HepG2 (cell line): Measurements from ENCODE around the gene SOX8. TPM values are rescaled to one million over a fixed set of nuclear protein-coding genes. Genes with fewer than 3 reads are reported as not detected.

Experiments used
- ATAC-seq: fragments of 200-7000 bp; cut with Tn5 transposase; 3 replicates; pipeline ENCODE4 v1.9.1; 2020; ENCODE audit warnings: mild to moderate bottlenecking, moderate library complexity
- BruUV-seq: library from RNA; stranded (reverse); fragments of 400-500 nt; replicated peaks from 2 replicates; lab custom pipeline; 2021; lab: Mats Ljungman, UMichigan
- CTCF ChIA-PET: fragments of 300-600 bp; formaldehyde crosslinking; extraction: SDS; loops from one replicate; lab custom pipeline; 2021; ENCODE audit warnings: low total read pairs, inconsistent platforms, low intra/inter-chr PET ratio; lab: Yijun Ruan, JAX
- POLR2A ChIA-PET: fragments of 350-600 bp; sonication (Branson Sonifier 250); formaldehyde crosslinking; loops from one replicate; lab custom pipeline; 2020; ENCODE audit warnings: antibody characterized with exemption, inconsistent platforms; lab: Yijun Ruan, JAX
- DNase-seq: peaks from one replicate; pipeline ENCODE4 v3.0.0-alpha.2; 2015; ENCODE audit warnings: low spot score
- FAIRE-seq: peaks from 3 replicates; lab custom pipeline; 2011; peaks lifted over from hg19 to GRCh38; lab: Jason Lieb, UNC
- H2AFZ ChIP-seq: one replicate; pipeline ENCODE4 v1.6.1; 2011; ENCODE audit warnings: low read length, inconsistent platforms
- H3K27ac ChIP-seq: fragments of 300-600 bp; 3 replicates; pipeline ENCODE4 v1.8.0; 2011; ENCODE audit warnings: mixed run types, mild to moderate bottlenecking, mixed read lengths, low read length, inconsistent platforms; ENCODE audit not compliant: insufficient read depth; ENCODE audit errors: extremely low read length
- H3K27me3 ChIP-seq, 2 experiments: fragments of 200-600 bp in 1 of 2; 2 replicates in 1 of 2; 3 replicates in 1 of 2; pipeline versions ENCODE4 v1.6.0 to v1.8.0; 2011; ENCODE audit warnings: low read length in 2 of 2, mild to moderate bottlenecking in 2 of 2, moderate library complexity in 2 of 2, inconsistent platforms in 1 of 2; ENCODE audit not compliant: insufficient read depth in 2 of 2, control insufficient read depth in 1 of 2
- H3K36me3 ChIP-seq, 2 experiments: fragments of 200-600 bp in 1 of 2; replicated peaks in 1 of 2; 2 replicates in 1 of 2; 3 replicates in 1 of 2; pipeline versions ENCODE4 v1.5.1 to v1.8.0; 2011; ENCODE audit warnings: low read length in 2 of 2, inconsistent platforms in 1 of 2; ENCODE audit not compliant: insufficient read depth in 2 of 2, control insufficient read depth in 1 of 2
- H3K4me1 ChIP-seq: 2 replicates; pipeline ENCODE4 v1.5.1; 2012; ENCODE audit warnings: low read length, inconsistent platforms; ENCODE audit not compliant: insufficient read depth
- H3K4me2 ChIP-seq: 2 replicates; pipeline ENCODE4 v1.6.0; 2011; ENCODE audit warnings: low read depth, low read length, inconsistent platforms
- H3K4me3 ChIP-seq, 3 experiments: fragments of 200-600 bp in 1 of 3; sonication (generic), shearing (Covaris generic) in 1 of 3; replicated peaks in 1 of 3; 2 replicates each; pipeline ENCODE4 v1.5.1; 2011 to 2016; ENCODE audit warnings: low read length in 3 of 3, inconsistent platforms in 2 of 3, low read depth in 2 of 3, mild to moderate bottlenecking in 2 of 3, control low read depth in 1 of 3, mixed read lengths in 1 of 3; ENCODE audit not compliant: insufficient read depth in 1 of 3
- H3K79me2 ChIP-seq: one replicate; pipeline ENCODE4 v1.6.1; 2011; ENCODE audit warnings: low read length, inconsistent platforms; ENCODE audit not compliant: insufficient read depth
- H3K9ac ChIP-seq: 2 replicates; pipeline ENCODE4 v1.6.0; 2011; ENCODE audit warnings: mild to moderate bottlenecking, low read depth, low read length, inconsistent platforms; ENCODE audit not compliant: insufficient read depth
- H3K9me3 ChIP-seq: 2 replicates; pipeline ENCODE4 v1.5.1; 2012; ENCODE audit warnings: mild to moderate bottlenecking, low read length
- H4K20me1 ChIP-seq: 2 replicates; pipeline ENCODE4 v1.6.0; 2011; ENCODE audit warnings: inconsistent platforms, mild to moderate bottlenecking, low read length, moderate library complexity; ENCODE audit not compliant: insufficient read depth
- ADNP ChIP-seq: sonication (generic); formaldehyde crosslinking; IDR thresholded peaks from 2 replicates; pipeline ENCODE4 v1.4.0; 2020; ENCODE audit warnings: missing genetic modification reagents
- DRAP1 ChIP-seq: IDR thresholded peaks from 2 replicates; pipeline ENCODE4 v1.6.1; 2016; ENCODE audit warnings: missing genetic modification reagents, missing compliant biosample characterization
- HBP1 ChIP-seq: IDR thresholded peaks from 2 replicates; pipeline ENCODE4 v1.6.1; 2016; ENCODE audit warnings: low read depth, control low read depth
- HIVEP1 ChIP-seq: sonication (generic); formaldehyde crosslinking; IDR thresholded peaks from 2 replicates; pipeline ENCODE4 v1.4.0; 2020; ENCODE audit warnings: mild to moderate bottlenecking, missing genetic modification reagents
- IRX3 ChIP-seq: sonication (generic); formaldehyde crosslinking; IDR thresholded peaks from 2 replicates; pipeline ENCODE4 v1.8.1; 2023; ENCODE audit warnings: mild to moderate bottlenecking, low read depth, missing genetic modification reagents, borderline replicate concordance
- NR0B2 ChIP-seq: sonication (generic); formaldehyde crosslinking; IDR thresholded peaks from 2 replicates; pipeline ENCODE4 v1.4.0; 2020; ENCODE audit warnings: mild to moderate bottlenecking, missing genetic modification reagents
- SAP130 ChIP-seq: IDR thresholded peaks from 2 replicates; pipeline ENCODE4 v1.6.1; 2016; ENCODE audit warnings: low read depth
- SP2 ChIP-seq: sonication (generic); formaldehyde crosslinking; IDR thresholded peaks from 2 replicates; pipeline ENCODE4 v1.5.1; 2020; ENCODE audit warnings: mild to moderate bottlenecking, missing genetic modification reagents
- ZBTB33 ChIP-seq: sonication (generic); formaldehyde crosslinking; IDR thresholded peaks from 2 replicates; pipeline ENCODE4 v1.4.0; 2020; ENCODE audit warnings: missing genetic modification reagents
- ZBTB49 ChIP-seq: sonication (generic); formaldehyde crosslinking; IDR thresholded peaks from 2 replicates; pipeline ENCODE4 v1.4.0; 2020; ENCODE audit warnings: missing genetic modification reagents, borderline replicate concordance
- ZNF34 ChIP-seq: sonication (generic); formaldehyde crosslinking; IDR thresholded peaks from 2 replicates; pipeline ENCODE4 v1.4.0; 2020; ENCODE audit warnings: mild to moderate bottlenecking, missing genetic modification reagents, borderline replicate concordance
- ZNF709 ChIP-seq: sonication (generic); formaldehyde crosslinking; IDR thresholded peaks from 2 replicates; pipeline ENCODE4 v1.5.0; 2020; ENCODE audit warnings: mild to moderate bottlenecking, missing genetic modification reagents
- ZNF766 ChIP-seq: sonication (generic); formaldehyde crosslinking; IDR thresholded peaks from 2 replicates; pipeline ENCODE4 v1.5.0; 2020; ENCODE audit warnings: missing genetic modification reagents, borderline replicate concordance
- WGBS: methylation state at CpG from one replicate; pipeline ENCODE4 v1.1.6; 2017; ENCODE audit warnings: low lambda C conversion rate; 5-methylcytosine and 5-hydroxymethylcytosine counted together
- in situ Hi-C: cut with HindIII; loops from 2 replicates; pipeline ENCODE4 v1.10.0; 2017; ENCODE audit warnings: low pct_unique_long_range_greater_than_20kb; ENCODE audit not compliant: extremely low pct_ligation_motif_present
- intact Hi-C: fragments of 100-400 bp; cut with micrococcal nuclease; formaldehyde crosslinking; loops from one replicate; pipeline ENCODE4 v1.10.0; 2022; ENCODE audit not compliant: unreplicated experiment
- polyA plus RNA-seq, 8 experiments: library from polyadenylated mRNA; depleted of rRNA in 3 of 8; stranded (reverse) in 7 of 8; unstranded in 1 of 8; fragments of >200 nt; fragmentation: Illumina TruSeq in 4 of 8; extraction: Trizol in 4 of 8; gene quantifications; 2 replicates each; pipeline versions ENCODE4 v1.2.1 to v1.2.3, GENCODE V29; 2011 to 2016; ENCODE audit warnings: low read depth in 4 of 8, missing spikeins in 1 of 8, mixed read lengths in 1 of 8; ENCODE audit not compliant: insufficient read depth in 1 of 8
- total RNA-seq, 5 experiments: library from RNA; depleted of rRNA; stranded (reverse); fragments of >200 nt; fragmentation: Illumina TruSeq; extraction: Trizol; gene quantifications; 2 replicates each; pipeline ENCODE4 v1.2.3, GENCODE V29; 2016; ENCODE audit warnings: low read depth in 1 of 5

Gene SOX8
- total and polyA plus RNA-seq, 2 of the 13 experiments (the other 11 are each of a cell fraction or from before 2014, with no cell fraction given) = 0.20 to 0.28 TPM

GRCh38 chr16:991773-992172 is 10.2 kb downstream of the SOX8 start (continued):
- TF ChIP-seq ZBTB49 (CRISPR knock-in tag) (no peak), ZNF766 (CRISPR knock-in tag) (no peak), HBP1 (CRISPR knock-in tag) (no peak), SP2 (CRISPR knock-in tag) (no peak)

GRCh38 chr16:993731-994130 is 12.2 kb downstream of the SOX8 start:
- Histone ChIP-seq H3K79me2 (no peaks in the 10 kb centered on the region), H3K9ac (no peak overlapping the region), H3K36me3 (no peaks in the 10 kb centered on the region), H3K4me1 (no peaks in the 10 kb centered on the region), H4K20me1 (no peaks in the 10 kb centered on the region), H3K27ac (no peak overlapping the region), H3K4me2 (no peak overlapping the region), H3K9me3 (no peaks in the 10 kb centered on the region), H2AFZ (no peak overlapping the region), H3K27me3 (peaks cover 19 to 77% of the 10 kb centered on the region in 2 experiments), H3K4me3 (no peak overlapping the region)
- ChIA-PET POLR2A (no interaction called here), CTCF (no interaction called here)
- DNase-seq (no peak), ATAC-seq (no peak), FAIRE-seq (no peak)
- BruUV-seq = no TSS peak
- intact Hi-C loops = no loop called here
- 5% methylated on average over 3 of the region's 3 CpGs for WGBS
- in situ Hi-C loops = no loop called here
- TF ChIP-seq ZNF34 (CRISPR knock-in tag) = no peak
- TF ChIP-seq ADNP (CRISPR knock-in tag) = no peak
- TF ChIP-seq SAP130 (CRISPR knock-in tag) = no peak
- no peak for TF ChIP-seq ZBTB33 (CRISPR knock-in tag)
- no peak for TF ChIP-seq DRAP1
- no peak for TF ChIP-seq IRX3 (CRISPR knock-in tag)
- no peak for TF ChIP-seq ZNF709 (CRISPR knock-in tag)
- no peak for TF ChIP-seq NR0B2
- no peak for TF ChIP-seq HIVEP1 (CRISPR knock-in tag)
